HG02642 (cell line): Measurements from ENCODE around the gene SPATA12.

Experiments used
- ATAC-seq: cut with Tn5 transposase; IDR thresholded peaks from one replicate; pipeline ENCODE4 v1.9.1; 2021; ENCODE audit warnings: mild to moderate bottlenecking; ENCODE audit not compliant: unreplicated experiment, poor library complexity

Gene SPATA12, protein sequence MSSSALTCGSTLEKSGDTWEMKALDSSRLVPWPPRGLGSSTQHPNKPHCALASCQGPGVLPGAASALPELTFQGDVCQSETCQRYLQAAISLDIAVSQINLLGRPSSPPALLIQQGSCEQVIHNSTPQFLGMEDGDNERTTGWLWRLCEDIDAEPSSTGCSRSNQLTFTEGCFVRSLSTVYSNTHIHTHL

DNA sequence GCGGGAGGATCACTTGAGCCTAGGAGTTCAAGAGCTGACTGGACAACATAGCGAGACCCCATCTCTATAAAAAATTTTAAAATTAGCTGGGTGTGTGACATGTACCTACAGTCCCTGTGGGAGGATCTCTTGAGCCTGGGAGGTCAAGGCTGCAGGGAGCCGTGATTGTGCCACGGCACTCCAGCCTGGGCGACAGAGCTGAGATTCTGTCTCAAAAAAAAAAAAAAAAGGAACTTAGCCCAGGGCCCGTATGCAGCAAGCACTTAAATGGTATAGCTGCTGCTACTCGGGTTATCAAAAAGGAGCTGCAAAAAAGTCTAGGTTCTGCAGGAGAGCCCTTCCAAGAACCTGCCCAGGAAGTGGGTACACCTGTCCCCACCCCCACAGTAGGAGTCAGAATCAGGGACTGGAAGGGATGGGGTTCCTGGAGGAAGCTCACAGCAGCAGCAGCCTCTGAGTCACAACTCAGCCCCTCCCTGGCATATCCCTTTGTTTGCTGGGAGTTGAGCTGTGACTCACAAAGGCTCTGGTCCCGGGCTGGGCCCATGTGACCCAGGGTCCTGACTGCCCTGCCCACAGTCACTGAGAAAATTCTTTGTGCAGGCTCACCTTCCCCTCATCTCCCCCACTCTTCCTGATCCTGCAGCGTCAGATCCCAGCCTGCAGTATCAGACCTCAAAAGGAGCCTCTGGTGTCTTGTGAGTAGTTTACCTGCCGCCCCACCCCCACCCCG, at the start of gene SPATA12:
TSS of gene SPATA12 (plus strand) at position 576 of the 733 bp plus-strand sequence. CDS start 13,031 bp downstream, outside the sequence.
- ATAC-seq: no peak

DNA sequence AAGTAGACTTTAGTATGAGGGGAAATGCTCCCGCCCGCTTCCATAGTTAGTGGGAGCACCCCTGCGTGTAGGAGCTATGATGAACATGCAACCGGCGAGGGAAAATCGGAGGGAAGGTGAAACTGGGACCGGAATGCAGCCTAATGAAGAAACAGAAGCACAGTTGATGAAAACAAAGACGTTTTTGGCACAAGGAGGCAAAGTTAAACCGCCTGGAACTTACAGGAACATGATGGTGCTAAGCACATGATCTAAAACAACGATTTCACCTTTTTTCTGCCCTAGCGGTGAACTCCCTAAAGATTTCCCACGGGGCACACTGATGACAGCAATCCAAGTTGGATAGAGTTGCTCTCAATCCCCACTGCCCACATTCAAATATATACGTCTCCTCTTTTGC, 49.4 kb upstream of the SPATA12 start:
- no peak for ATAC-seq

DNA sequence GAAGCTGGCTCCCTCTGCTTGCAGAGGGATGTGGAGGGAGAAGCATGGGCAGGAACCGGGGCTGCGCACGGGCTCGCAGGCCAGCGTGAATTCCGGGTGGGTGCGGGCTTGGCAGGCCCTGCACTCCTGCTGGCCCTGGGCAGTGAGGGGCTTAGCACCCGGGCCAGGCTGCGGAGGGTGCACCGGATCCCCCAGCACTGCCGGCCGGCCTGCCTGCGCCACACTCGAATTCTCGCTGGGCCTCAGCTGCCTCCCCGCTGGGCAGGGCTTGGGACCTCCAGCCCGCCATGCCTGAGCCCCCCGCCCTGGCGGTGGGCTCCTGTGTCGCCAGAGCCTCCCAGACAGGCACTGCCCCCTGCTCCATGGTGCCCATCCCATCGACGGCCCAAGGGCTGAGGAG, 47.6 kb upstream of the SPATA12 start:
- no peak for ATAC-seq

DNA sequence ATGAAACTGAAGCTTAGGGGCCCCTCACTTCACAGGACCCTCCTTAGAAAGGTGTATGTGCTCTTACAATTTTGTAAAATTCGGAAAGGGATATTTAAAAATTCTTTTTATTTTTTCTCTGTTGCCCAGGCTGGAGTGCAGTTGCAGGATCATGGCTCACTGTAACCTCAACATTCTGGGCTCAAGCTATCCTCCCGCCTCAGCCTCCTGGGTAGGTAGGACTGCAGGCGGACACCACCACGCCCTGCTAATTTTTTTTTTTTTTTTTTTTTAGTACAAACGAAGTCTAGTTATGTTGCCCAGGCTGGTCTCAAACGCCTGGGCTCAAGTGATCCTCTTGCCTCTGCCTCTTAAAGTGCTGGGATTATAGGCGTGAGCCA, 45.1 kb upstream of the SPATA12 start:
- no peak for ATAC-seq

DNA sequence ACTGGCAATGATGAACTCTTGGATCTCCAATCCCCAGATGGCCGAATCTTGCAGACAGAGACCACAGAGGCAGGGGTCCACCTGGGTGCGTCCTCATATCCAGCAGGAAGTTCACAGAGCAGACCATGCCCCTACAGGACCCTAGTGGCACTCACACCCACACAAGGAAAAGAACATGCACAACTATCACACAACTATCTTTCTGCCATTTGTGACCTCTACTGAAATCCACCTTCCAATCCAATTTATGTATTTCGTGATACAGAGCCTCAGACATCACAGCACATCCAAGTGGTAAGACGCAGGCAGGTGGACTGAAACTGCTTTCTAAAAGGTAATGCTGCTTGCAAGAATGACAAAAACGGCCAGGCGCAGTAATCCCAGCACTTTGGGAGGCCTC, 44.6 kb upstream of the SPATA12 start:
- ATAC-seq: no peak

DNA sequence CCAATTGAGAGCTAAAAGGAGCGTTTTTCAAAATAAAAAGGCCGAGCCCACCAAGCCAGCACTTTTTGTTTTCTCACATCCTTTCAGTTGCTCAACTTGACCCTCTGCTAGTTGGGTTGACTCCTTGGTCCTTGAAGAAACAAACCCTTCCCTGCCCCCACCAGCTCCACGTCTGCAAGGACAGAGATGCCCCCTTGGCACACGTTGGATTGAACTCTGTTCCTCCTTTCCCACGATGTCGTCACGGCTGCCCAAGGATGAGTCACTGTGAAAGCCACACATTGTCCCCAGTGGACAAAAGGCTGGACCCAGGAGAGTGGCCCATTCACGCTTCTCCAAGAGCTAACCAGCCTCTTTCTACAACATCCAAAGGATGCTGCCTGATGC, 43.0 kb upstream of the SPATA12 start:
- no peak for ATAC-seq

DNA sequence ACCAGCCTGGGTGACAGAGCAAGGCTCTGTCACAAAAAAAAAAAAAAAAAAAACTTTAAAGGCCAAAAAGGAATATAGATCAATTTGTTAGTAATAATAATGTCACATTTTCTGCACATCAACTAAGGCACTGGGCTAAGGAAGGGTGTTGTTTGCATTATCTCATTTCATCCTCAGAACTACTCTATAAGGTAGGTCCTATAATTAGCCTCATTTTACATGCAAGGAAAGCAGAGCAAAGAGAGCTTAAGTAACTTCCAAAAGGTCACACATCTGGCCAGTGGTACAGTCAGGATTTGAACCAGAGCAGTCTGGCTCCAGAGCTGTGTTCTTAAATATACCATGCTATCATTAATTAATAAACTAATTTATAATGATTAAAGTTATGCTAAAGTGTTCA, 42.2 kb upstream of the SPATA12 start:
- ATAC-seq: no peak

DNA sequence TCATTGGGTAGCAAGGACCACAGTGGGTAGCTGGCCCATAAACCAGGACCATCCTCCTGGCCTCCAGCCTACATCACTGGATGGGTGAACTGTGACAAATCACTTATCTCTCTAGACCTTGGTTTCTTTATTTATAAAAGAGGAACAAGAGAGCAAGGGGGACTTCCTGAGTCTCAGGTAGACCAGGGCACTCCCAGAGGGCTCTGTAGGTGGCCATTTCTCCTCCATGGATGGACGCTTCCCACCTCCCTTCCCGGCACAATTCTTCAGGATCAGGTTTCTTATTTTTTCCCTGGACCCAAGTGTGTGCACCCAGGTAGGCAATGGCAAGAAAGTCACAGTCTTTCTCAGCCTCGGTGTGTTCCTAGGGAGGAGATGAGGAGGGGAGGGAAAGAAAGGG, 41.4 kb upstream of the SPATA12 start:
- no peak for ATAC-seq

DNA sequence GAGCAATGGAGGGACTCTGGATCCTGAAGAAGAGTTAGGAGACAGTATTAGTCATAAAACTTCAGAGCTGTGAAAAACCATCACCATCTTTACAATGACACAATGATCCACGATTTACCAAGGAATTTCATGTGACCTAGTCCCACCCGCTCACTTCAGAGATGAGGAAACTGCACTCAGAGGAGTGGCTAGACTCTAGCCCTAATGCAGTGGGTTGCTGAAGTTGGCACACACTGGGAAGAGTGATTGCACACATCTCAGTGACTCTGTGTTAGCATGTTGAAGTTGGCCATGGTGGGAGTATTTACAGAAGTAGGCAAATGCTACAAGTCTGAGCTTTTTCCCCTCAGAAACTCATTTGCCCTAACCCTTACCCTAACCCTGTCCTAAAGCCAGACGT, 35.2 kb upstream of the SPATA12 start:
- ATAC-seq: no peak

DNA sequence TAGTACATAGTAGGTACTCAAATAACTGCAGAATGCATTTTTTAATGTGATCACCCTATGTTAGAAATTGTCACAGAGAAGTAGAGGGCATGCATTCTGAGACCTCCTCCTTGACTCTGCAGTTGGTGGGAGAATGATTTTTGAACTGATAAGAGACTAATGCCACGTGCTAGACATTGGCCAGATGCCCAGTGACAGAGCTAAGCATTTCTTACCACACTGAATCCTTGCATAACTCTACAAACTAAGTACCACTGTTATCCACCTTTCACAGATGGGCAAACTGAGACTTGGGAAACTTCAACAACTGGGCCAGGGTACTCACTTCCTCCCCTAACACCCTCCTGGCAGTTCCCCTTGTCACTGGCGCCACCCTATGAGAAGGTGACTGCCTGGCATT, 33.5 kb upstream of the SPATA12 start:
- ATAC-seq: no peak

DNA sequence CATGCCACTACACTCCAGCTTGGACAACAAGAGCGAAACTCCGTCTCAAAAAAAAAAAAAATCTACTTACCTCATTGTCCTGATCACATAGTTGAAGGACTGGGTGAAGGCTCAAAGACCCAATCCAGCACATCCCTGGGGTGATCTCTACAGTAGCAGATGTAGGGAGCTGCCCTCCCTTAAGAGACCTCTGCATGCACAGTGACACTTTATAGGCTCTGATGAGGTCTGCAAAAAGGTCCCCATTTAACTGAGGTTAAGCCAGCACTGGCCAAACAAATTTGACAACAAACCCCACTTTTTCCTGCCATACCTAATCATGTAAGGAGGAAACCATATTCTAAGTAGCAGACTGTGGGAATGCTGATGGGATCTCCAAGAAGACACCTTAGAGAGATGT, 31.1 kb upstream of the SPATA12 start:
- ATAC-seq: no peak

DNA sequence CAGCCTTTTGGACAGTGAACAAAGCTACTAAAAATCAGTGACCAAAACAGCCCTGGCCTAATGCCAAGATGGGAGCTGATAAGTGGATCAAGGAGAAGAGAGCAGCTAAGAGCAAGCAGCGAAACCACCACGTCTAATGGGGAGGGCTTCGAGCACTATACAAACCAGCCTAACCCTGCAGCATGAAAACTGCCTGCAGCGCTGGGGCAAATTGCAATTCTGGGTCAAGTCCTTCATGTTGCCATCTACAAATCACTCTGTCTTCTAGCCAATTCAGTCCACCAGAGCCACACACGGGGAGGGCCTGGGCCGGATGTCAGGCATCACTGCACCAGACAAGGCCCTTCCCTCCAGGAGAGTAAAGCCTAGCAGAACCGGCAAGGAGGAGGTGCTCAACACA, 30.5 kb upstream of the SPATA12 start:
- ATAC-seq: no peak

DNA sequence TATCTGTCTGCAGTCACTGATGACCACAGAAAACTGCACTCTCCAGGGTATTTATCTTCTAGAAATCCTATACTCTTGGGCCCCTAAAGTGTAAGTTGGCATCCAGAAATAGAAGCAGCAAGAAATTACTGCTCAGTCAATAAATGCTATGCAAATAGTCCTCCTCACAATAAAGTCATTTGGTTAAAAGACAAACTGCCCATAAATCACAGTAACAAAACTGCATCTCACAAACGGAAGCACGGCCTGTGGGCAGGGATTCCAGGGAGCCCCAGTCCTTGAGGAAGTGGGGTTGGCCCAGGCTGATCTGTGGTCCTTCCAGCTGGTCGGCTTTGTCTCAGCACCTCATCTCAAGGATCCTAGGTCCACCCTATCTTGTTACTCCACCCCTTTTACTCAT, 29.7 kb upstream of the SPATA12 start:
- no peak for ATAC-seq

DNA sequence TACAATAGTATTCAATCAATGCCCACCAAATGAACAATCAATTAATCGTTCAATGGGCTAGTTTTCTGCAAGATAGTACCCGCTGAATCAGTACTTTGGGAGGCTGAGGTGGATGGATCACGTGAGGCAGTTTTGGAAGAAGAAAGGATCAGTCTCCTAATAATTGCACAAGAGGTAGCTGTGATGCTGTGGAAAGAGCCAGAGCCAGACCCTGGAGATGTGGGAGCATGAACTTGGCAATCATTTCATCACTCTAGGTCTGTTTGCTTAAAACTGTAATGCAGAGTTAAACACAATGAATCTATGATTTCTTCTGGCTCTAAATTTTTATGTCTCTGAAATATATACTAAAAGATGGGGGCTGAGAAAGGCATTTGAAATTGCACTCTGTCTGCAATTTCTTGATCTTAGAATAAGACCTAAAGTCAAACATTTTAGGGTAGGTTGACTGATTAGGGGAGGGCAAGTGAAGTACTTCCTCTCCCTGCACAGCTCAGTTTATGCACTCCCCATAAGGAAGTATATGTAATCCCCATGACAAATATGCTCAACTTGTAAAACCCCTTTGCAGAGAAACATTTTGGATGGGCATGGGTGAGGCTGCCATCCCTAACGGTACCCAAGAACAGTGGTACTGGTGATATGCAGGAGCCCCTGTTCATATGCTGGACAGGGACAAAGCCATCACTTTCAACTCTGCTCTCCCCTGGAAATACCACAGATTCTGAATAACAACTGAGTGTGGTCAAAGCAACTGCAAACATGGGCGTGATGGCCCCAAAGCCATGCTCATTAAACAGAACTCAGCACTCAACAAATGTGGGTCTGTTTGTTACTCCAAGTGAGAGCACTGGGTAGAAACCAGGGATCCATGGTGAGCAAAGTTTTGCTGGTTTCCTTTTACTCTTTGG, 28.6 kb upstream of the SPATA12 start:
- ATAC-seq: no peak

DNA sequence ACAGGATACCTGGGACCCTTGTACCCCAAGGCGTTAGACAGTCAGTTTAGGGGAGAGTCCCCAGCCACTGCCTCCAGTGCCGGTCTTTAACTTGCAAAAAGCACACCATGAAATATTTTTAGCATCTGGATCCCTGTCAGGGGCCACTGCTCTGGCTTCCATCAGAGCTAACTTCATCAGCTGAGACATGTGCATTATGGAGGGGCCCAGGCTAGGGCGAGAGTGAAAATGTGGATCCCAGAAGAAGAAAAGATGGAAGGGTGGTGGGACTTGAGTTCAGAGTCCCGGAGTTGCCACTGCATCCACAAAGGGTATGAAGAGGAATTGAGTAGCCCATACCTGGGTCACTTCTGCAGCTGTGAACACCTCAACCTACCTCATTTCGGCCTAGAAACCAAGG, 23.5 kb upstream of the SPATA12 start:
- no peak for ATAC-seq

DNA sequence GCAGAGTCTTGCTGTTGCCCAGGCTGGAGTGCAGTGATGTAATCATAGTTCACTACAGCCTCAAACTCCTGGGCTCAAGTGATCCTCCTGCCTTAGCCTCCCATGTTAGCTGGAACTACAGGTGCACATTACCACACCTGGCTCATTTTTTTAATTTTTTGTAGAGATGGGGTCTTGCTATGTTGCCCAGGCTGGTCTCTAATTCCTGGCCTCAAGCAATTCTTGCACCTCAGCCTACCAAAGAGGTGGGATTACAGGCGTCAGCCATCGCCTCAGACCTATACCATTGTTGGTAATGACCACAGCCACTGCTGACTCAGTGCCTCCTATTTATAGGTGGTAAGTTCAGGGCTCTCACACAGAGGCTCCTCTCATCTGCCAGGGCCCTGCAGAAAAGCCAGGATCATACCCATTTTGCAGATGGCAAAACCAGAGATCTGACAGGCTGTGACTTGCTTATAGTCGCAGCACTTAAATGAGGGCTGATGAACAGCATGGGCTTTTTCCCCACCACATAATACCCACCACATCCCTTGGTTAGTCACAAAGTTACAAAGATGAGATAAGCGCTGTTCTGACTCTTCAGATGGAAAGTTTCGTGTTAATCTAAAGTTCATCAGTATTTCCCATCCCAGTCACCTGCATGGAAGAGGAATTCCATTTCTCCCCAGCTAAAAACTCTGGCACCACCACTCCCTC, 21.8 kb upstream of the SPATA12 start:
- no peak for ATAC-seq

DNA sequence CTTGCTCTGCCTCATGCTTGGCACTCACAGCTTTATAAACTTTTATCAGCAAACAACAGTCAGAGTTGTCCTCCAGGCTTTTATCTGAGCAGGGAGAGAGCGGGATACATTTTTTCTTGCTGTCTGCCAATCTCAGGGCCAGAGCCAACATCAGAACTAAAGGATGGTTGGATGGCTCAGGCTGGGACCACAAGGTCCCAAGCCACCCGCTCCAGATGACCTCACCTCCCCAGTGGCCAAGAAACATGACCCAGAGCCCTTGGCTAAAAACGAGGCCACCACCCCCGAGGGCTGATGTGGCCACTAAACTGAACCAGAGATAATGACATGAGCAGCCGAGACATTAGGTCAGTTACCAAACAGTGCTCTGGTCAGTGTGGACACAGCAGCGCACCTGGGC, 18.8 kb upstream of the SPATA12 start:
- no peak for ATAC-seq

DNA sequence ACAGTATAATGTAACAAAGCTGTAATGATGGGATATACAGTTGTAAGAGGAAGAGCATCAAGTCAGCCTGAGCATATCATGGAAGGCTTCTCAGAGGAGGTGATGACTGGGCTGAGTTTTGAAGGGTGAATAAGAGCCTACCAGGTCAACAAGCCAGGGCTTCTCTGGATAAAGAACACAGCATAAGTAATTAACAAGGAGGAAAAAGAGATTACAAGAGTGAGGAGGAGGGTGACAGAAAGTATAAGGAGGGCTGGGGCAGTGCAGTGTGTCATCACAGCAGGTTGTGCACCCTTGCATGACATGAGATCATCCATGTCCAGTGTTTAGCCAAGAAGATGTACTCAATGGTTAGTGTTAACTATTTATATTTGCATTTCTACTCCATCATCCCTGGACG, 16.9 kb upstream of the SPATA12 start:
- no peak for ATAC-seq

DNA sequence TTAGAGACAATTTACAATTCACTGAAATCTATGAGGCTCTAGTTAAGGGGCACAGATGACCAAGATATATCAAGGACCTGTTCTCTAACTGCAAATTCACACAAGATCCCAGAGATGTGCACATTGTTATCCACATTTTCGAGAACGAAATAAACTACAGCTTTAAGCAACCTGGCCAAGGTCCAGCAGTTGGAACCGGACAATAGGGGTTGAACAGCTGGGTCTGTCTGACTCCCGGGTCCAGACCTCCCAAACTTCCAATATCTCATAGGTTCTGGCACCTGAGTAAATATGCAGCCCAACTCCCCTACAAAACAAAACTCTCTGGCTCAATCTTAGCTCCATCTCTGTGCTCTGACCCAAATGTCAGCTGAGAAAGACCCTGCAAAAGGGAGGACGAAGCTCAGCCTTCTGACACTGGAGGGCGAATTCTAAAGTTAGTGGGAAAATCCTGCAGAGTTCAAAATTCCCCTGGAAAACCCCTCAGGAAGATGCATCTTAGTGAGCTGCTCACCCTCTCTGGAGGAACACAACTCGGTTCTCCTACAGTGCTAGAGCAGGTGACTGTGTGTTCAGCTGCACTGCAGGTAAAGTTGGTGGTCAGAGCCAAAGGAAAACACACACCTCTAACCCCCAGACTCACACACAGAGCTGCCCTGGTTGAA, 14.2 kb upstream of the SPATA12 start:
- ATAC-seq: no peak

DNA sequence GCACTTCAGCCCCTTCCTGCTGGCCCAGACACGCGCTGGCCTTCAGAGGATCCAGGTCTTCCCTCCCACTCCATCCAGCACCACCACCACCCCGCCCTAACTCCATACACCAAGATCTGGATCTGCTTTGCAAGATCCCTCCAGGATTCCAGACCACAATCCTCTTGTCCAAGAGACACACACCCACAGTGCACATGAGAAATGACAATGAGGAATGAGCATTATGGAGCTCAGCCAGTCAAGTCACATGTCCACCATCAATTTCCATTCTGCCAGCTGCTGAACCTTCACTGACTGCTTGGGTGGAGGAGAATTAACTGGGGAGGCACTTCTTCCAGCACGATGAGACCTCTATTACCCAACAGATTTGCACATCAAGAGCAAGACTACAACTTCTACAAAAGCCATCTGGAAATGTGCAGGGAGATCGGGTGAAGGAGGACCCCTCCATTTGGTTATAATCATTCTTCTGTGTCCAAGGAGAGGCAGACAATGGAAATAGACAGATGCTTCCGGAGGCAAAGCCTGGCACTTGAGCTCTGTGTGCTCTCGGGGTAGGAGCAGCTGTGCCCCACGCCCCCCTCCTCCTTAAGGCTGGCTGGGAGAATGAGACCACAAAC, 12.3 kb upstream of the SPATA12 start:
- ATAC-seq: no peak
